ENCODE data around the gene ZNF335.

GRCh38 chr20:45948261-45948733, 23.7 kb downstream of the ZNF335 start:
- TF ChIP-seq POLR2A (IDR thresholded peaks at IDR 0.05), result no peak
- no peak for TF ChIP-seq CTCF (IDR thresholded peaks at IDR 0.05)

Data from right lobe of liver (tissue), 4 donors.